Tibial nerve (tissue), 4 donors: ENCODE measurements around the gene NBEA.

ENCODE experiments used
- EP300 ChIP-seq, 2 donors: sonication (generic); formaldehyde crosslinking; IDR thresholded peaks; one replicate each; pipeline ENCODE4 v1.6.1; 2017; ENCODE audit warnings: antibody characterized with exemption in 2 of 2, mild to moderate bottlenecking in 1 of 2
- POLR2A ChIP-seq, 2 donors: fragments of 450-650 bp; IDR thresholded peaks; one replicate each; pipeline ENCODE4 v1.6.1; 2017; ENCODE audit warnings: antibody characterized with exemption in 2 of 2, mild to moderate bottlenecking in 2 of 2, moderate library complexity in 2 of 2
- TF ChIP-seq, protein P1 (sequence below), 5 experiments: fragments of 200-600 bp in 3 of 5; fragments of 450-650 bp in 2 of 5; sonication (generic) in 3 of 5; IDR thresholded peaks; one replicate each; pipeline ENCODE4 v1.5.1; 2016 to 2019; ENCODE audit warnings: antibody characterized with exemption in 5 of 5, mild to moderate bottlenecking in 3 of 5, moderate library complexity in 2 of 5

DNA sequence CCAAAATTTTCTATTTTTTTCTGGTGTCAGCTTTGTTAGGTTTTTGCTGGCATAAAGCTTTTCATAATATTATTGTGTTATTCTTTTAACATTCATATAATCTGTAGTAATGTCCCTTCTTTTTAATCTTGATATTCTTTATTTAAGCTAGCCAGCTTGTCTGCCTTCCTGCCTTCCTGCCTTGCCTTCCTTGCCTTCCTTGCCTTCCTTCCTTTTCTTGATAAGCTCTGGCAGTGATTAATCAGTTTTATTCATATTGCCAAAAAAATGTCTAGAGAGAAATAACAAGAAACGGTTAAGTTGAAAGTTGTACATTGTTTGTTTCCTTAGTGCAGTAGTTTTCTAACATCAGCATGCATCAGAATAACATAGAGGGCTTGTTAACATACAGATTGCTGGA lies 277.0 kb downstream of the NBEA start:
- TF ChIP-seq, protein P1, sequence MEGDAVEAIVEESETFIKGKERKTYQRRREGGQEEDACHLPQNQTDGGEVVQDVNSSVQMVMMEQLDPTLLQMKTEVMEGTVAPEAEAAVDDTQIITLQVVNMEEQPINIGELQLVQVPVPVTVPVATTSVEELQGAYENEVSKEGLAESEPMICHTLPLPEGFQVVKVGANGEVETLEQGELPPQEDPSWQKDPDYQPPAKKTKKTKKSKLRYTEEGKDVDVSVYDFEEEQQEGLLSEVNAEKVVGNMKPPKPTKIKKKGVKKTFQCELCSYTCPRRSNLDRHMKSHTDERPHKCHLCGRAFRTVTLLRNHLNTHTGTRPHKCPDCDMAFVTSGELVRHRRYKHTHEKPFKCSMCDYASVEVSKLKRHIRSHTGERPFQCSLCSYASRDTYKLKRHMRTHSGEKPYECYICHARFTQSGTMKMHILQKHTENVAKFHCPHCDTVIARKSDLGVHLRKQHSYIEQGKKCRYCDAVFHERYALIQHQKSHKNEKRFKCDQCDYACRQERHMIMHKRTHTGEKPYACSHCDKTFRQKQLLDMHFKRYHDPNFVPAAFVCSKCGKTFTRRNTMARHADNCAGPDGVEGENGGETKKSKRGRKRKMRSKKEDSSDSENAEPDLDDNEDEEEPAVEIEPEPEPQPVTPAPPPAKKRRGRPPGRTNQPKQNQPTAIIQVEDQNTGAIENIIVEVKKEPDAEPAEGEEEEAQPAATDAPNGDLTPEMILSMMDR (IDR thresholded peaks at IDR 0.05) = no peak
- TF ChIP-seq POLR2A (IDR thresholded peaks at IDR 0.05) (no peak), EP300 (IDR thresholded peaks at IDR 0.05) (no peak)
